Colonic mucosa (tissue), 4 donors: Measurements from ENCODE around the gene SEC24D. TPM values are rescaled to one million over a fixed set of nuclear protein-coding genes. Genes with fewer than 3 reads are reported as not detected.

ENCODE experiments used
- DNase-seq: peaks from one replicate; pipeline ENCODE4 v3.0.0-alpha.2; 2020
- H3K27ac ChIP-seq: fragments of 200-600 bp; one replicate; pipeline ENCODE4 v1.8.0; 2021
- H3K27me3 ChIP-seq: fragments of 200-600 bp; one replicate; pipeline ENCODE4 v1.8.0; 2021
- H3K36me3 ChIP-seq: fragments of 200-600 bp; one replicate; pipeline ENCODE4 v1.8.0; 2021
- H3K4me1 ChIP-seq: fragments of 200-600 bp; one replicate; pipeline ENCODE4 v1.8.0; 2021; ENCODE audit warnings: mild to moderate bottlenecking
- H3K4me3 ChIP-seq: fragments of 200-600 bp; one replicate; pipeline ENCODE4 v1.8.0; 2021
- H3K9ac ChIP-seq, 2 donors: one replicate each; pipeline ENCODE4 v1.7.0; 2013; ENCODE audit warnings: control low read depth in 2 of 2, low read depth in 2 of 2, low read length in 2 of 2
- H3K9me3 ChIP-seq: fragments of 200-600 bp; one replicate; pipeline ENCODE4 v1.8.0; 2021
- intact Hi-C: fragments of 100-400 bp; cut with DNase I; formaldehyde crosslinking; loops from one replicate; pipeline ENCODE4 v1.14.1; 2022
- total RNA-seq, 2 donors: library from RNA; stranded (reverse); fragmentation: NEBNext Ultra II Directional in 1 of 2; extraction: Animal tissue kit (Norgen Biotek cat#: 25700) in 1 of 2; gene quantifications; one replicate each; pipeline ENCODE4 v1.2.1, GENCODE V29; 2021
- TF ChIP-seq, protein P1 (sequence below): fragments of 200-600 bp; IDR thresholded peaks from one replicate; pipeline ENCODE4 v1.8.0; 2022; ENCODE audit warnings: antibody characterized with exemption, mild to moderate bottlenecking
- donor health status: healthy.
- donor health status: DM: no; HTN: no; CAD: no.
- donor health status: DM: no; HTN: no; CAD: no.

Gene SEC24D
- total RNA-seq, 2 donors from 2014 or later, result 71.8 to 77.0 TPM

DNA sequence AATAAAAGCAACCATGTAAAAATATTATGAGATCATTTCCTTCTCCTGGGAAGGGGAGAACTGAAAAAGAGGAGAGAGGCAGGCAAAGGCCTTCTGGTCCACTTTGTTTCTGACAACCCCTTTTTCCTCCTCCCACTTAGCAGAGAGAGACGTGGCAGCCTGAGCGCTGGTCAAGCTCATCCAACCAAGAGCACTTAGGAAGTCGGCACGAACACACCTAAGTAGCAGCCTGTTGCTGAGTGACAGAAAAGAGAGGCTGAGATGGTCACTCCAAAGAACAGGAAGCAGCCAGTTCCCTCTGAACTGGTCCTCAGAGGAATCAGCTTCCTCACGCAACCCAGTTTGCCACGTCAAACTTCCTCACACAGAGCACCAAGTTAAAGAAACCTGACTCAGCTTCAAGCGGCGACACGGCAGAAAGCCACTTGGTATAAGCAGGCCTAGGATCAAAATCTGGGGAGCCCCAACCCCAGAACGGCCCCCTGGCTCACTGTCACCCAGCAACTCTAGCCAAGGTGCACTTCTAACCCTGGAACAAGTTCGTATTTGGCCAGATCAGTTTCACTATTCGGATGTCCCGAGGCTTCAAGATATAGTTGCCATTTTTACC, 861 bp downstream of the SEC24D start:
- H3K27ac ChIP-seq, result peak overlapping the region; percentile 98
- intact Hi-C loops, result loop anchor here (10.0 kb wide), 1 partner anchor 560 kb away; no protein-coding TSS in a partner anchor
- H3K4me3 ChIP-seq, result peak overlapping the region; percentile 98
- peaks cover 1% of the 10 kb centered on the region for H3K36me3 ChIP-seq
- peak overlapping the region; percentile 93 to 94 for H3K9ac ChIP-seq
- H3K4me1 ChIP-seq, result no peaks in the 10 kb centered on the region
- no peaks in the 10 kb centered on the region for H3K27me3 ChIP-seq
- DNase-seq, result peak; percentile 72
- H3K9me3 ChIP-seq, result no peaks in the 10 kb centered on the region
- TF ChIP-seq, protein P1, sequence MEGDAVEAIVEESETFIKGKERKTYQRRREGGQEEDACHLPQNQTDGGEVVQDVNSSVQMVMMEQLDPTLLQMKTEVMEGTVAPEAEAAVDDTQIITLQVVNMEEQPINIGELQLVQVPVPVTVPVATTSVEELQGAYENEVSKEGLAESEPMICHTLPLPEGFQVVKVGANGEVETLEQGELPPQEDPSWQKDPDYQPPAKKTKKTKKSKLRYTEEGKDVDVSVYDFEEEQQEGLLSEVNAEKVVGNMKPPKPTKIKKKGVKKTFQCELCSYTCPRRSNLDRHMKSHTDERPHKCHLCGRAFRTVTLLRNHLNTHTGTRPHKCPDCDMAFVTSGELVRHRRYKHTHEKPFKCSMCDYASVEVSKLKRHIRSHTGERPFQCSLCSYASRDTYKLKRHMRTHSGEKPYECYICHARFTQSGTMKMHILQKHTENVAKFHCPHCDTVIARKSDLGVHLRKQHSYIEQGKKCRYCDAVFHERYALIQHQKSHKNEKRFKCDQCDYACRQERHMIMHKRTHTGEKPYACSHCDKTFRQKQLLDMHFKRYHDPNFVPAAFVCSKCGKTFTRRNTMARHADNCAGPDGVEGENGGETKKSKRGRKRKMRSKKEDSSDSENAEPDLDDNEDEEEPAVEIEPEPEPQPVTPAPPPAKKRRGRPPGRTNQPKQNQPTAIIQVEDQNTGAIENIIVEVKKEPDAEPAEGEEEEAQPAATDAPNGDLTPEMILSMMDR, result no peak

DNA sequence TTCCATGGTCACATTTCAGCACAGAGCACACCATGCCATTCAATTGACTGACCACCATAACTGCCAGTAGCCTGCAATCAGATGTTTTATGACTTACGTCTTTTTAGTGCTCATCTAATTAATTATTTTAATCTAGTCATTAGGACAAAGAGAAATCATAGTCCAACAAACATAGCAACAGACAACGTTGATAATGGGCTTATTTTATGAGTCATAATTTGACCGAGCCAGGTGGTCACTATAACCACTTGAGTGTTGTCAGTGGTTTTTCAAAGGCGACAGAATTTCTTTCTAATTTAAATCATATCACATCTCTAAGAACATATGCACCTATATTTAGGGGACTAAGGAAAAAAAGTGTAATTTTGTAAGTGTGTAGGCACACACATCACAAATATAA, 1.9 kb downstream of the SEC24D start:
- intact Hi-C loops, result loop anchor here (10.0 kb wide), 1 partner anchor 559 kb away; no protein-coding TSS in a partner anchor
- H3K4me3 ChIP-seq, result no peak overlapping the region

DNA sequence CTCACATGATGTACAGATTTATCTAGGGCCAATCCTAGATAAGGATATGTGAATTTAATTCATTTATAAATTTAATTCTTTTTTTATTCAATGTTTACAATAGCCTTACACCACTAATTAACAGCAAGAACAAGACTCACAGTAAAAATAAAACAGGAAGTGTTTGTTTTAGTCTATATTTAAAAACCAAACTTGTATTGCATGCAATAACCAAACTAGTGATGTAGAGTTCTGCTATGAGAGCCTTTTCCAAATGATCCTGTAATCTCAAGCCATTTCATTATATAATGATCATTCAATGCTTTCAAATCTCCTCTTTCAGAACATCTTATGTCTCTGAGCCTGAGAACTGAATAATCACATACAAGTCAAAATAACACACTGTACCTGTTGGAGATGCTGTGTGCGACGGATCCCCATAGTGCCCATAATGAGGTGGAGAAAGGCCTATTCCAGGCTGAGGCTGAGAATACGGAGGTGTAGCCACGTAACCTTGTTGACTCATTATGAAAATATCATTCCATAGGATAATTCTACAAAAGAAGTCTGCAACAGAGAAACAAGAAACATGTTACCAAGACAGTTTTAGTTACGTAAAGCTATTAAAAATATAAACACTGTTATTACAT, 2.6 kb downstream of the SEC24D start:
- H3K36me3 ChIP-seq, result peaks cover 6% of the 10 kb centered on the region
- TF ChIP-seq, protein P1, result no peak
- no peaks in the 10 kb centered on the region for H3K27me3 ChIP-seq
- no peak overlapping the region for H3K9ac ChIP-seq
- no peaks in the 10 kb centered on the region for H3K4me1 ChIP-seq
- no peak overlapping the region for H3K4me3 ChIP-seq
- intact Hi-C loops, result loop anchor here (10.0 kb wide), 1 partner anchor 559 kb away; no protein-coding TSS in a partner anchor
- H3K27ac ChIP-seq, result no peak overlapping the region
- no peaks in the 10 kb centered on the region for H3K9me3 ChIP-seq
- no peak for DNase-seq

More for the DNA sequence above, 1.9 kb downstream of the SEC24D start:
- TF ChIP-seq, protein P1, result no peak
- H3K9ac ChIP-seq, result no peak overlapping the region
- peaks cover 6% of the 10 kb centered on the region for H3K36me3 ChIP-seq
- no peaks in the 10 kb centered on the region for H3K4me1 ChIP-seq
- no peaks in the 10 kb centered on the region for H3K27me3 ChIP-seq
- no peak for DNase-seq
- no peak overlapping the region for H3K27ac ChIP-seq
- H3K9me3 ChIP-seq, result no peaks in the 10 kb centered on the region

GRCh38 chr4:118829107-118829506, 6.8 kb downstream of the SEC24D start:
- no peaks in the 10 kb centered on the region for H3K9me3 ChIP-seq
- no peak overlapping the region for H3K4me3 ChIP-seq
- no peaks in the 10 kb centered on the region for H3K4me1 ChIP-seq
- peaks cover 6% of the 10 kb centered on the region for H3K36me3 ChIP-seq
- H3K27ac ChIP-seq, result no peak overlapping the region
- DNase-seq, result no peak
- no peak overlapping the region for H3K9ac ChIP-seq
- no peaks in the 10 kb centered on the region for H3K27me3 ChIP-seq
- TF ChIP-seq, protein P1, result no peak
- intact Hi-C loops, result no loop called here

DNA sequence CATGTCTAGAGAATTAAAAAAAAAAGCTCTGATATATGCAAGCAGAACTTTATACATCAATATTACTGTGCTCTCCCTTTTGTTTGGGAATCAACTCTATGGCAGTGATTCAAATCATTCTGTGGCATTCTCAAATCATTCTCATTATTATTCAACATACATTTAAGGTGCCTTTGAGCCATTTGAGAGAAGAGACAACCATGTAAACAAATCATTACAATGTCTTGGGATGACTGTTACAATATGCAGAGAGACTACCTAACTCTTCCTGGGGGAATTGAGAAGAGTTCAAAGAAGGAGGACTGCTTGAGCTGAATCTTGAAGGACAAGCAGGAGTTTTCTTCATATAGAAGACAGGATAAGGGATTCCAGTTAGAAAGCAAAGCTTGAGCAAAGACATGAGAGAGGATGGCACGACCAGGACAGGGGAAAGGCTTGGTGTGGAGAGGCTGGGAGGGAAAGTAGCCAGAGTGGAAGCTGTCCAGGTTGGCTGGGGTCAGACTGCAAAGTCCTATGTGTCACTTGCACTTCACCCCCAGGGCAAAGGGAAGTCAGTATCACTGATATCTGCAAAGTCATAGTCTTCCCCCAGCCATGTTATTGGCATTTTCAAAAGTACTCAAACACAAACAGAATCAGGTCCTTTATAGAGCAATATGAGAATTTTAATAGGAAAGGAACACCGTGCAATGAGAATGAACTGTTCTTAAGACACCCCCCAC, 9.0 kb downstream of the SEC24D start:
- intact Hi-C loops, result no loop called here
- H3K27me3 ChIP-seq, result no peaks in the 10 kb centered on the region
- H3K9me3 ChIP-seq, result no peaks in the 10 kb centered on the region
- TF ChIP-seq, protein P1, result no peak
- peaks cover 6% of the 10 kb centered on the region for H3K36me3 ChIP-seq
- no peaks in the 10 kb centered on the region for H3K4me1 ChIP-seq
- no peak overlapping the region for H3K27ac ChIP-seq
- DNase-seq, result no peak
- no peak overlapping the region for H3K9ac ChIP-seq
- H3K4me3 ChIP-seq, result no peak overlapping the region
